ENCODE measurements around the gene RRP9. TPM values are rescaled to one million over a fixed set of nuclear protein-coding genes. Genes with fewer than 3 reads are reported as not detected.

The RRP9 gene
- total and polyA plus RNA-seq, 2 donors (not counting 3 experiments of a cell fraction or from before 2014, with no cell fraction given): 26.0 to 30.1 TPM

GRCh38 chr3:51945031-51945840 lies 3.5 kb upstream of the RRP9 start:
- Histone ChIP-seq H3K27me3 (ENCODE audit: control insufficient read depth in 2 of 2, insufficient read depth in 2 of 2, low read length in 2 of 2) (no peaks in the 10 kb centered on the region), H3K9me3 (replicated peaks; ENCODE audit: control insufficient read depth, insufficient read depth, low read length) (no peaks in the 10 kb centered on the region), H3K79me2 (ENCODE audit: control insufficient read depth, insufficient read depth, low read length) (peaks cover 12% of the 10 kb centered on the region), H3K4me3 (replicated peaks in 1 of 3; ENCODE audit: insufficient read depth in 1 of 3, low read depth in 1 of 3, low read length in 3 of 3) (no peak overlapping the region), H2AFZ (ENCODE audit: low read depth, low read length) (no peak overlapping the region), H4K20me1 (replicated peaks; ENCODE audit: control insufficient read depth, extremely low read depth, insufficient read depth, low read length) (no peaks in the 10 kb centered on the region), H3K9me1 (replicated peaks; ENCODE audit: control insufficient read depth, extremely low read depth, insufficient read depth, low read length) (no peaks in the 10 kb centered on the region), H3K4me2 (ENCODE audit: insufficient read depth, low read length) (no peak overlapping the region), H3K4me1 (ENCODE audit: control insufficient read depth, extremely low read depth, insufficient read depth, low read length) (peaks cover 21% of the 10 kb centered on the region), H3K9ac (replicated peaks; ENCODE audit: extremely low read depth, insufficient read depth, low read length) (no peak overlapping the region), H3K27ac (ENCODE audit: insufficient read depth, low read depth, low read length) (no peak overlapping the region), H3K36me3 (ENCODE audit: control insufficient read depth in 2 of 2, extremely low read depth in 1 of 2, insufficient read depth in 2 of 2, low read length in 2 of 2) (no peaks in the 10 kb centered on the region)
- ChIA-PET POLR2A (interaction anchor here (0.5 kb wide), 1 partner anchor 48 kb away, joined by 3 read pairs; no protein-coding TSS in a partner anchor), CTCF (no interaction called here)
- intact Hi-C loops (cut with micrococcal nuclease): loop anchor here (10.0 kb wide), 1 partner anchor 560 kb away; the partner anchor contains the start of gene MANF
- BruUV-seq (replicated peaks): no TSS peak
- DNase-seq (ENCODE audit: low read depth, low spot score) (no peak), FAIRE-seq (no peak)
- dilution Hi-C loops (cut with MboI; ENCODE audit: extremely low pct_ligation_motif_present, low sequenced_read_pairs): no loop called here
- TF ChIP-seq FOS (IDR thresholded peaks at IDR 0.05; ENCODE audit: borderline replicate concordance, insufficient read depth, low read length): no peak
- TF ChIP-seq JUN (IDR thresholded peaks at IDR 0.05; ENCODE audit: borderline replicate concordance, insufficient read depth, insufficient read length, low read depth): no peak
- TF ChIP-seq POLR2A (IDR thresholded peaks at IDR 0.05; ENCODE audit: low read depth, low read length): no peak
- no peak for TF ChIP-seq MYC (IDR thresholded peaks at IDR 0.05; ENCODE audit: low read depth, low read length)
- no peak for TF ChIP-seq CTCF (IDR thresholded peaks at IDR 0.05; ENCODE audit: extremely low read depth in 1 of 2, insufficient read depth in 1 of 2, low read depth in 1 of 2, low read length in 2 of 2)
- no peak for TF ChIP-seq GATA2 (IDR thresholded peaks at IDR 0.05; ENCODE audit: insufficient read depth, insufficient read length, low read depth, low read length)
- no peak for TF ChIP-seq POLR2AphosphoS5 (IDR thresholded peaks at IDR 0.05; ENCODE audit: insufficient read depth, low read depth, low read length)
- no peak for TF ChIP-seq EZH2 (IDR thresholded peaks at IDR 0.05; ENCODE audit: borderline replicate concordance, low read depth, low read length, severe bottlenecking)
- TF ChIP-seq MAX (IDR thresholded peaks at IDR 0.05; ENCODE audit: insufficient read depth, insufficient read length): no peak

Data from endothelial cell of umbilical vein (primary cell).